Smooth muscle cell (in vitro differentiated cells): ENCODE data around the gene TCEAL8. TPM values are rescaled to one million over a fixed set of nuclear protein-coding genes. Genes with fewer than 3 reads are reported as not detected.

Source experiments
- DNase-seq: peaks from one replicate; lab custom pipeline; 2025; ENCODE audit not compliant: unreplicated experiment; lab: John Stamatoyannopoulos, UW
- H2AFZ ChIP-seq: fragments of 200-600 bp; sonication (generic); 2 replicates; pipeline ENCODE4 v1.6.0; 2016; ENCODE audit warnings: antibody characterized with exemption, low read depth, mild to moderate bottlenecking
- H3F3A ChIP-seq: fragments of 200-600 bp; sonication (generic); 2 replicates; pipeline ENCODE4 v1.6.0; 2017; ENCODE audit warnings: antibody characterized with exemption, low read depth
- H3K27ac ChIP-seq: fragments of 200-600 bp; sonication (generic); 2 replicates; pipeline ENCODE4 v1.5.1; 2016; ENCODE audit warnings: low read depth, mild to moderate bottlenecking
- H3K27me3 ChIP-seq: fragments of 200-600 bp; sonication (generic); 2 replicates; pipeline ENCODE4 v1.6.1; 2016; ENCODE audit warnings: low read depth, mild to moderate bottlenecking
- H3K36me3 ChIP-seq: fragments of 200-600 bp; sonication (generic); 2 replicates; pipeline ENCODE4 v1.5.1; 2016; ENCODE audit warnings: low read depth
- H3K4me1 ChIP-seq: fragments of 200-600 bp; sonication (generic); 2 replicates; pipeline ENCODE4 v1.5.1; 2016; ENCODE audit warnings: low read depth
- H3K4me2 ChIP-seq: fragments of 200-600 bp; sonication (generic); 2 replicates; pipeline ENCODE4 v1.6.0; 2016; ENCODE audit warnings: mild to moderate bottlenecking
- H3K4me3 ChIP-seq: fragments of 200-600 bp; sonication (generic); 2 replicates; pipeline ENCODE4 v1.5.1; 2016; ENCODE audit warnings: mild to moderate bottlenecking
- H3K79me2 ChIP-seq: fragments of 200-600 bp; sonication (generic); 2 replicates; pipeline ENCODE4 v1.6.0; 2016; ENCODE audit warnings: low read depth, mild to moderate bottlenecking
- H3K9ac ChIP-seq: fragments of 200-600 bp; sonication (generic); 2 replicates; pipeline ENCODE4 v1.6.0; 2016; ENCODE audit warnings: low read depth
- H3K9me3 ChIP-seq: fragments of 200-600 bp; sonication (generic); replicated peaks from 2 replicates; pipeline ENCODE4 v1.5.1; 2016; ENCODE audit warnings: low read depth
- H4K20me1 ChIP-seq: fragments of 200-600 bp; sonication (generic); 2 replicates; pipeline ENCODE4 v1.6.0; 2016; ENCODE audit warnings: low read depth
- CTCF ChIP-seq: fragments of 200-600 bp; sonication (generic); IDR thresholded peaks from 2 replicates; pipeline ENCODE4 v1.5.1; 2017; ENCODE audit warnings: borderline replicate concordance, mild to moderate bottlenecking, antibody characterized with exemption; ENCODE audit not compliant: insufficient read depth, poor library complexity, severe bottlenecking
- WGBS: methylation state at CpG from one replicate; pipeline ENCODE4 v1.1.7; 2016; ENCODE audit warnings: low lambda C conversion rate; 5-methylcytosine and 5-hydroxymethylcytosine counted together
- polyA plus RNA-seq: library from polyadenylated mRNA; unstranded; fragments of >200 nt; fragmentation: Nextera tagmentation; extraction: Ambion mirVana; gene quantifications from 2 replicates; pipeline ENCODE4 v1.2.1, GENCODE V29; 2016
- total RNA-seq: library from RNA; depleted of rRNA; stranded (reverse); fragments of >200 nt; gene quantifications from 2 replicates; pipeline ENCODE4 v1.2.3, GENCODE V29; 2014

The TCEAL8 gene
- total RNA-seq (157 and 187 TPM in 2 replicates), polyA plus RNA-seq (113 and 140 TPM in 2 replicates)

- Histone ChIP-seq H3K79me2 (no peaks in the 10 kb centered on the region), H4K20me1 (no peaks in the 10 kb centered on the region), H3K9ac (peak within 1 kb of the TSS; percentile 52), H3K27me3 (no peaks in the 10 kb centered on the region), H3K4me1 (peaks cover 6% of the 10 kb centered on the region), H3K27ac (peak within 1 kb of the TSS; percentile 81), H3K4me3 (peak within 1 kb of the TSS; percentile 85), H3K36me3 (no peaks in the 10 kb centered on the region), H2AFZ (peak within 1 kb of the TSS; percentile 81), H3K9me3 (no peaks in the 10 kb centered on the region), H3F3A (no peaks in the 10 kb centered on the region), H3K4me2 (peak within 1 kb of the TSS; percentile 90)
- no peak for TF ChIP-seq CTCF
- no peak for DNase-seq
- 41% methylated on average over 22 of the region's 22 CpGs for WGBS
These were observed at the start of gene TCEAL8 for GRCh38 chrX:103254921-103255493. TSS of gene TCEAL8 (minus strand) at chrX:103255155. CDS start at chrX:103253979, 1,176 bp downstream.

GRCh38 chrX:103304705-103305104 lies 49.8 kb upstream of the TCEAL8 start:
- Histone ChIP-seq H4K20me1 (no peaks in the 10 kb centered on the region), H3K4me1 (no peaks in the 10 kb centered on the region), H3K4me2 (no peak overlapping the region), H3K27me3 (no peaks in the 10 kb centered on the region), H3K27ac (no peak overlapping the region), H3K36me3 (no peaks in the 10 kb centered on the region), H2AFZ (no peak overlapping the region), H3K4me3 (no peak overlapping the region), H3K9ac (no peak overlapping the region), H3K79me2 (no peaks in the 10 kb centered on the region), H3K9me3 (no peaks in the 10 kb centered on the region), H3F3A (no peaks in the 10 kb centered on the region)
- no peak for DNase-seq
- TF ChIP-seq CTCF, result no peak

GRCh38 chrX:103293118-103293517 lies 38.2 kb upstream of the TCEAL8 start:
- Histone ChIP-seq H2AFZ (no peak overlapping the region), H3K36me3 (no peaks in the 10 kb centered on the region), H3K9ac (no peak overlapping the region), H3K27me3 (no peaks in the 10 kb centered on the region), H3K79me2 (no peaks in the 10 kb centered on the region), H3F3A (no peaks in the 10 kb centered on the region), H3K4me2 (no peak overlapping the region), H3K4me3 (no peak overlapping the region), H3K9me3 (no peaks in the 10 kb centered on the region), H3K27ac (no peak overlapping the region), H4K20me1 (no peaks in the 10 kb centered on the region), H3K4me1 (no peaks in the 10 kb centered on the region)
- WGBS, result 95% methylated on average over 2 of the region's 2 CpGs
- no peak for TF ChIP-seq CTCF
- DNase-seq, result no peak

GRCh38 chrX:103279624-103280023 lies 24.7 kb upstream of the TCEAL8 start:
- Histone ChIP-seq H3K27ac (no peak overlapping the region), H3F3A (no peaks in the 10 kb centered on the region), H2AFZ (no peak overlapping the region), H4K20me1 (no peaks in the 10 kb centered on the region), H3K4me2 (no peak overlapping the region), H3K9ac (no peak overlapping the region), H3K27me3 (no peaks in the 10 kb centered on the region), H3K4me1 (no peaks in the 10 kb centered on the region), H3K79me2 (no peaks in the 10 kb centered on the region), H3K4me3 (no peak overlapping the region), H3K36me3 (no peaks in the 10 kb centered on the region), H3K9me3 (peaks cover 2% of the 10 kb centered on the region)
- DNase-seq, result no peak
- TF ChIP-seq CTCF, result no peak
- WGBS, result 67% methylated on average over 1 of the region's 1 CpG
